Measurements from ENCODE around the gene RNF183.
A peak's percentile ranks its signal among the peaks of the same experiment; 100 is the strongest.
"Not testable (repeated sequence)": the region's sequence is repeated elsewhere in the genome, so short reads cannot be mapped to it uniquely, and the experiment has no call there.

RNF183 gene

DNA sequence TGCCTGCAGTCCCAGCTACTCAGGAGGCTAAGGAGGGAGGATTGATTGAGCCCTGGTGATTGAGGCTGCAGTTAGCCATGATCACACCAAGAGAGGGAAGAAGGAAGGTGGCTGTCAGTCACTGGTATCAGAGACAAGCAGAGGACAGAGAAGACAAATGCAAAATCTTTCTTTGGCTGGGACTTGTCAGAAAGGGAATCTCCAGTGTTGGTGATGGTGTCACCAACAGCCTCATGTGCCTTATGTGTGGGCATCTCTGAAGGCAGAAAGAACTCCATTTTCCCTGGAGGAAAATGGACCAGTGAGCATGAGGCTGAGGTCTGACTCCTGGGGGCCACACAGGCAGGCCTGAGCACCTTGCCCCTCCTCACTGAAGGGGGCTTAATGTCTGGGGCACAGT lies 12.1 kb upstream of the RNF183 start:
- DNase-seq: no peak

DNA sequence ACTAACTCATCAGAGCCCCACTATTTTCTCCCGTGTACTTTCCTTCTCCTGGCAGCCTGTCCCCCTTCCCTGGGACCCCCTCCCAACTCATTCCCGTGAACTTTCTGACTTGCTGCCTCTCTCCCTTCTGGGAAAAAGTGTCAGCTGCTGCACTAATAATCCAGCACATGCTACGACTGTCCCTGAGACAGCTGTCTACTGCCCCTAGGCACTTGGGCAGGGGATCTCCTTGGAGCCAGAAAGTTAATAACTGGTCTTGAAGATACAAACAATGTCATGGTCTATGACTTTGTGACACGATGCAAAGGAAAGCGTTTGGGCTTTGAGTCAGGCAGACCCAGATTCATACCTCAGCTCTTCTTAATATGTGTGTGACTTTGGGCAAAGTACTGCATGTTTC lies 10.1 kb upstream of the RNF183 start:
- no peak for DNase-seq

GRCh38 chr9:113311961-113312360 lies 8.8 kb upstream of the RNF183 start:
- no peak for DNase-seq

DNA sequence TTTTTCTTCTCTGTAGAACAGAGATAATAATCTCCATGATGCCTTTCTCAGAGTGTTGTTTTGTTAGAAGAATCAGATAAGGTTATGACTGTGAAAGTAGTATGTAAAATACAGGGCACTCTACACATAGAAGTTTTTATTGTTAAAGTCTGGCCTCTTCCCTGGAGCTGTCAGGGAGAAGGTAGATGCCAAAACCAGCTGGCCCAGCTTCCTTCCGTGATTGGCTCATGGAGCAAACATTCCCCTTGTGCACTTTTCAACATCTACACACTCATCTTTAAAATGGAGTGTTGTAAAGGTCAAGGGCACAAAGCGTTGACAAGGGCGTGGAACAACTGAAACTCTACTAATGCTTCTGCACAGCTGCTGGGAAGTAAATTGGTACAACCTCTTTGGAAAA lies 7.4 kb upstream of the RNF183 start:
- DNase-seq: no peak

- DNase-seq: peak; percentile 55
These were observed 6.1 kb upstream of the RNF183 start for GRCh38 chr9:113309204-113309813.

- DNase-seq: no peak
These were observed 4.3 kb upstream of the RNF183 start for GRCh38 chr9:113307396-113307975.

DNA sequence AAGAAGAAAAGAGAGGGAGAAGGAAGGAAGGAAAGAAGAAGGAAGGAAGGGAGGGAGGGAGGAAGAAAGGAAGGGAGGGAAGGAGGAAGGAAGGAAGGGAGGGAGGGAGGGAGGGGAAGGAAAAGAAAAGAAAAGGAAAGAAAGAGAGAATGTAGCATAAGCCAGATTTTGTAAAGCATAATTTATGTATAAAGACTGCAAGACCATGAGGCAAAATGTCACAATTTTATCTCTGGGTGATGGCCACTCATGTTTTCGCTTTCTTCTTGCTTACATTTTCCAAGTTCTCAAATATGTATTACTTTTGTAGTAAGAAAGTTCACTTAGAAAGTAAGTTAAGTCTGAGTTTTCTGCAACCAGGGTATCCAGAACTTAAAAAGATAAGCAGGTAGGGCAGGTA lies 3.4 kb upstream of the RNF183 start:
- no peak for DNase-seq

GRCh38 chr9:113301548-113301947 lies 1.6 kb downstream of the RNF183 start:
- DNase-seq: no peak

DNA sequence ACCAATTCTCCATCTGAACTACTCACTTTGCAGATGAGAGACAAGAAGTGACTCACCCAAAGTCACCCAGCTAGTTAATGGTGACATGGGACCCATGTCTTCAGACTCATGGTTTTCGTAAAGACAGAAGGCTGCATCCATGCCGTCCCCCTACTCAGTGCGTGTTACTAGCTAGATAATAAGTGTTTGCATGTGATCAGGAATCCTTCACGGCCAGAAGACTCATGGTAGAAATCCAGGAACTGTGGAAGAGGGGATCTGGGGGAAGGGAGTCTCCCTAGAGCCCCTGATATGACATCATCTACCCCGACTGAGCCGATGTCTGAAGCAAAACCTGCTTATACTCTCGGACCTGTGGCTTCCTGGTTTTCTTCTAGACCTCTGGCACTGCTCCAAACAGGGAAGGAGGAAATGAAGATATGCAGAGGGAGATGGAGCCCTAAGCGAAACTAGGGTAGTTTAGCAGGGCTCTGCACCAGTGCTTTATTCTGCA lies 3.3 kb downstream of the RNF183 start:
- peak; percentile 8 for DNase-seq

GRCh38 chr9:113298924-113299770 lies 4.0 kb downstream of the RNF183 start:
- DNase-seq: no peak

DNA sequence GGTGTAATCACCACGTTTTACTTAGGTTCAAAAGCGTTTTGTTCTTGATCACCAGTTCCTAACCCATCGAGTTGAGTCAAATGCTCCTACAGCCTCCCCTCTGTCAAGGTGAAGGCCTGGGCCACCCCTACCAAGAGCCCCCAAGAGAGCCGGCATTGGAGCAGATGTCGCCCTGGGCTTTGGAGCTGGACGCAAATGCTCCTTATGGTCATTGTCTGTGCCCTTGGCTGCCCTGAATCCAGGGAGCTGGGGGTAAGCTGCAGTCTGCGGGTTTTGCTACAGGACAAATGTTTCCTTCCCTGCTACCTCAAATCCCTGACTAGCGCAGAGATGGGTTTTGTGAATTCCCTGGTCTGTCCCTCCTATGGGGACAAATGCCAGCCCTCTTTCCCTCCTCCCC lies 4.9 kb downstream of the RNF183 start:
- no peak for DNase-seq

GRCh38 chr9:113296796-113297558 lies 6.2 kb downstream of the RNF183 start:
- no peak for DNase-seq

DNA sequence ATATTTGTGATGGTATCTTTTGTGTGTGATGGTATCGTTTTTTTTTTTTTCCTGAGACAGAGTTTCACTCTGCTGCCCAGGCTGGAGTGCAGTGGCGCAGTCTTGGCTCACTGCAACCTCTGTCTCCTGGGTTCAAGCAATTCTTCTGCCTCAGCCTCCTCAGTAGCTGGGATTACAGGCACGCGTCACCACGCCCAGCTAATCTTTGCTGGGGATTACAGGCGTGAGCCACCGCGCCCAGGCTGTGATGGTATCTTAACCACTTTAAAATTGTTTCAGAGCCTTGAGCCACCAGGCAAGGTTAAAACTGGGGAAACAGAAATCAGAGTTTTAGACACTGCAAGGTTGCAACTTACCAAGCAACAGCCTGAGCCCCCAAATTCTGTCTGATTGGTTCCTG lies 6.9 kb downstream of the RNF183 start:
- DNase-seq: not testable (repeated sequence)

GRCh38 chr9:113293285-113293878 lies 9.8 kb downstream of the RNF183 start:
- DNase-seq: no peak

DNA sequence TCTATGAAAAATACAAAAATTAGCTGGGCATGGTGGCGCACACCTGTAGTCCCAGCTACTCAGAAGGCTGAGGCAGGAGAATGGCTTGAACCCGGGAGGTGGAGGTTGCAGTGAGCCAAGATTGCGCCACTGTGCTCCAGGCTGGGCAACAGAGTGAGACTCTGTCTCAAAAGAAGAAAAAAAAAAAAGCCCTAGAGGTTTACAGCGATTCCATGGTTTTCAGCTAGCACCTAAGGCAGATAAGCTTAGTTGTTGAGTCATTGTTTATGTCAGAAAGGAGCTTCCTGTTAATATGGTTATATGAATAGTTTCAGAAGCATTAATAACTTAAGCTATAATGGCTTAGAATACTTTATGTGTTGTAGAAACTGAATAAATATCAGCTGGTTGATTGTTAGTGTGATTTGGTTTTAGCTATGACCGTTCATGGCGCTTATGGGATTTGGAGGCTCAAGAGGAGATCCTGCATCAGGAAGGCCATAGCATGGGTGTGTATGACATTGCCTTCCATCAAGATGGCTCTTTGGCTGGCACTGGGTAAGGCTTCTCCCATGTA lies 13.0 kb downstream of the RNF183 start:
- no peak for DNase-seq

DNA sequence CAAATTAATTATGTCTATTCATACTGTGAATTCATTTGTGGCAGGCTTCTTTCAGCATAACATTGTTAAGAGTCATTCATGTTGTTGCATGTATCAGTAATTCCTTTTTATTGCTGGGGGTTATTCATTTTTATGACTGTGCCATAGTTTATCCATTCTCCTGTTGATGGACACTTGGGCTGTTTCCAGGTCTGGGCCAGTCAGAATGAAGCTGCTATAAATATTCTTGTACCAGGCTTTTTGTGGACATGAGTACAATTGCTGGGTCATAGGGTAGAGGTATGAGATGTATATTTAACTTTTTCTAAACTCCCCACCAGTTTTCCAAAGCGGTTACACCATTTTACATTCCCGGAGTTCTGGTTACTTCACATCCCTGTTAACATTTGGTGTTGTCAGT lies 14.1 kb downstream of the RNF183 start:
- DNase-seq: no peak

DNA sequence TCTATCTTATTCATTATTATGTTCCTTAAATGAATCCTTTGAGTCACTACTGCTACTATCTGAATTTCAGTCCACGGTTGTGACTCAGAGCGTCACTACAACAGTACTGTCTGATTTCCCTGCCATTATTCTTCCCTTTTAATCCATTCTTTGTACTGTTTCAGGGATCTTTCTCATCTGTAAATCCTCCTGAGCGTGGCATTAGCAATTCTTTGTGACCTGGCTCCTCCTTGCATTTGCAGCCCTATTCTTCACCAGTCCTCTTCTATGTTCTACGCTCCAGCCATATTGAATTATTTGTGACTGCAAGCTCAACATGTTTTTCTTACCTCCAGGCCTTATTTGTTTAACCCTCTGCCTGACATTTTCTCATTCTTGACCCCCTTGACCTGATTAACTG lies 21.8 kb downstream of the RNF183 start:
- DNase-seq: no peak

- DNase-seq: no peak
These were observed 24.3 kb downstream of the RNF183 start for GRCh38 chr9:113278840-113279239.

GRCh38 chr9:113275157-113276131 lies 27.7 kb downstream of the RNF183 start, which contains the start of the genes CDC26 and PRPF4:
TSS of gene CDC26 (minus strand) at chr9:113275572. CDS start at chr9:113272507, 3,065 bp downstream.
TSS of gene PRPF4 (plus strand) at chr9:113275658. CDS start at chr9:113275744, 86 bp downstream.
- DNase-seq: peak; percentile 96

DNA sequence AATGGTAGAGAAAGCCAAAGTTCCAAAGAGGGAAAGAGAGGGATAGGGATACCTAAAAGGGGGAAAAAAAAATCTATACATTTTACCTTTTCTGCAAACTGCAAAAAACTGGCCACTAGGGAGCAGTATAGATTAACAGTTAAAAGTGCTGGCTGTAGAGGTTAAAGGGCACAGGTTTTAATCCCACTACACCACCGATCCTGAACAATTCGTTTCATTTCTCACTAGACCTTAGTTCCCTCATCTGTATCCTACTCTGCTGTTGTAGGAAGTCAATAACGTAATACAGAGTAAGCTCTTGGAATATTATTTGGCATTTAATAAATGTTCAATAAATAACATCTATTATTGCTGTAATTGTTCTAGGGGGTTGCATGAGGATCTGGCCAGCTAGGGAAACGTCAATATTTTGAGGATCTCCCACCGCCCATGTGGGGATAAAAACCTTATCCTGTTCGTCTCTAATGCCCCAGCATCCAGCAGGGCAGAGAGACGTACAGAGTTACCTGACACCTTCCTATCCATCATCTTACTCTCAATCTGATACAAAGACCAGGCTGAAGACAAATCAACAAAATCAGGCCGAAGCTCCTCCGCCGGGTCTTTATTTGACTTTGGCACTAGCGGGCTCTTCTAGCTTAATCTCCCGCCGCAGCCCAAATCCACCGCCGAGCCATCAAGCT lies 28.6 kb downstream of the RNF183 start:
- peak; percentile 79 for DNase-seq
